HL-60/S4 treated with retinoic acid at 250 ng/mL for 4 days and 3 days (cell line): Measurements from ENCODE around the gene SMIM1.
"Not testable (repeated sequence)": the region's sequence is repeated elsewhere in the genome, so short reads cannot be mapped to it uniquely, and the experiment has no call there.

Experiments
- in situ Hi-C: fragments of 300-500 bp; cut with MboI; formaldehyde crosslinking; loops from 2 replicates; pipeline ENCODE4 v1.7.0; 2022; ENCODE audit warnings: low sequenced_read_pairs

The SMIM1 gene

DNA sequence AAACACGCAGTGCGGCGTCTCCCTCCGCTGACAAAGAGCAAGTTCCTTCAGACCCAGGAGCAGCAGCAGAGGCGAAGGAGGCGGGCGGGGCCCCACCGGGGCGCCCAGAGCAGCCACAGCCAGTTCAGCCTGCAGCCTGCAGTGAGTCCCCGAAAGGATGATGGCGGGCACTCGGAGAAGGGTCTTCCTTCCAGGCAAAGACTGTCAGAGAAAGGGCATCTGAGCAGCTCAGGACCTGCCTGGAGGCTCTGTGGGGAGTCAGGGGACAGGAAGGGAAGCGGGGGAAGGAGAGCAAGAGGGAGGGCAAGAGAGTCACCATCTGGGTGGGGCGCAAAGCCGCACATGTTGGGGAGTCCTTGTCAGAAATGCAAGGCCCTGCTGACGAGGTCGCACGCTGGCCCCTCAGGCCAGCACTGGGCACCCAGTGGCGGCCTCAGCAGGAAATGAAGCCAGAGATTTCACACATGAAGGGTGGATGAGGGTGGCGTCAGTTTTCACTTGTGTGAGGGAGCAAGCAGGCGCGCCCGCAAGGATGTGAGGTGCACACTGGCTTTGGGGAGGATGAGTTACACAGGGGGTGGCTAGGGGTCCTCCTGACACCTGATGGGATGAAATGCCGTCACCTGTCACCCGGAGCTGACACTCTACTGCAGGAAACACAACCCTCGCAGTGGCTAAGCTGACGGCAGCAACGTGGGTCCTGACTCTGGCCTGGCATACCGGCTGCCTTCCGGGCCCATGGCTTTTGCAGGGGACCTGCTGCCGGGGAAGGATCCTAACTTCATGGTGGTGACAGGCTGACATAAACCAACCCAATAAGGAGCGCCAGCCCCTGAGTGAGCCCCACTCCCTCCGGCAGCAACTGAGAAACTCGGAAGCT lies 17.1 kb downstream of the SMIM1 start:
- in situ Hi-C loops = no loop called here

DNA sequence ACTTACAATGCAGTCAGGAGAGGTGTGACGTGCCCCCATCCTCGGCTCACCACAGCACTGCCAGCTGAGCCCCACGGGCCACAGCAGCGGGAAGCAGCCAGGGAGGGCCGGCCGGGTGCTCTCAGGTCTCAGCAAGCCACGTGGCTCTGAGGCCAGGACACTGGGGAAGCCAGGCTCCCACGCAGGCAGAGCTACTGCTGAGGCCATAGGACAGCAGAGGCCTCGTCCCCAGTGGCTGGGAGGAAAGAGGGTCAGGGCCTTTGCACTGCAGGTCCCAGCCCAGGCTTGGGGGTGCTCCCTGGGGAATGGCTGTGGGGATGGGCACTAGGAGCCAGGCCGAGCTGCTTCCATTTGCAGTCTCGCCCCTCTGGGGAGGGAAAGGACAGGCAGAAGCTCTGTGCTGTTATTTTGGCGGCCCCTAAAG lies 18.0 kb downstream of the SMIM1 start:
- in situ Hi-C loops = no loop called here

DNA sequence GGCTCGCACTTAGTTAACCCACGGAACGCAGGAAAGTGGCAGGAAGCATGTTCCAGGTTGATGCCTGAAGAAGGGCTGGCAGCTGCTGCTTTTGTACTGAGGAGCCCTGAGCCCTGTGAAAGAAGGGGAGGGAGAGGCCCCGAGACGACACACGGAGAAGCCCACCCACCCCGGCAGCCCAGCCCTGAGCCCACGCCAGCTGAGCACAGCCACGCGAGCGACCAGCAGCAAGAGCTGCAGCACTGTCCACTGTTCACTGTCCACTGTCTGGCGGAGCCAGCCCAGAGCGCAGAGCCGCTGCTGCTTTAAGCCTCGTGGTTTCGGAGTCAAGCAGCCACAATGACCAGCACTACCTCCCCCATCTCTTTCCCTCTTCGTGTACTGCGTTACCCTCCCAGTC lies 18.4 kb downstream of the SMIM1 start:
- in situ Hi-C loops = no loop called here

DNA sequence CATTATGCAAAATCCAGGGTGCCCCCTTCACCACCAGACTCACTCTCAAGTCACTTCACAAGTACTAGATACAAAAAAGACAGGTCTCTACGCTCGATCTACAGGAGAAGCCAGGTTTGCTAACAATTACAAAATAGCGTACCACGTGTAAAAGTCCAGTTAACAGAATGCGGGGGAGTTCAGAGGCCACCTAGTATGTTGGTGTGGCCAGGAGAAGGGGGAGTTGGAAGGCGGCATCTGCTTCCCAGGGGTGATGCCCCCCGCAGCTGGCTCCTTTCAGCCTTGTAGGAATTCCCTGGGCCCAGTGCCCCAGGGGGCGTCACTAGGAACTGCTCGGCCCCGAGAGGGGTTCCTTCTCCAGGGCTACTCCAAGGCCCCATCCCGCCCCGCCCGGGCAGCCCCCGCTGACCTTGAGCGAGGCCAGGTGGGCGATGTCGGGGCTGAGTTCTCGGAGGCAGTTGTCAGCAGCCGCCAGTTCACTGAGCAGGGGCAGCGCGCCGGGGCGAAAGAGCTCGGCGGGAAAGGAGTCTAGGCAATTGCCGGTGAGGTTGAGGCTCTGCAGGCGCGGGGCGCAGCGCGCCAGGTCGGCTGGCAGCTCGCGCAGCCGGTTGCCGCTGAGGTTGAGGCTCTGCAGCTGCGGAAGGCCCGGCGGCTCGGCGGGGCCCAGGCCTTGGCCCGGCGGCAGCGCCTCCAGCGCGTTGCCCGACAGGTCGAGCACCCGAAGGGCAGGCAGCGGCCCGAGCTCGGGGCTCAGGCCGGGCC lies 23.1 kb downstream of the SMIM1 start:
- in situ Hi-C loops = no loop called here

DNA sequence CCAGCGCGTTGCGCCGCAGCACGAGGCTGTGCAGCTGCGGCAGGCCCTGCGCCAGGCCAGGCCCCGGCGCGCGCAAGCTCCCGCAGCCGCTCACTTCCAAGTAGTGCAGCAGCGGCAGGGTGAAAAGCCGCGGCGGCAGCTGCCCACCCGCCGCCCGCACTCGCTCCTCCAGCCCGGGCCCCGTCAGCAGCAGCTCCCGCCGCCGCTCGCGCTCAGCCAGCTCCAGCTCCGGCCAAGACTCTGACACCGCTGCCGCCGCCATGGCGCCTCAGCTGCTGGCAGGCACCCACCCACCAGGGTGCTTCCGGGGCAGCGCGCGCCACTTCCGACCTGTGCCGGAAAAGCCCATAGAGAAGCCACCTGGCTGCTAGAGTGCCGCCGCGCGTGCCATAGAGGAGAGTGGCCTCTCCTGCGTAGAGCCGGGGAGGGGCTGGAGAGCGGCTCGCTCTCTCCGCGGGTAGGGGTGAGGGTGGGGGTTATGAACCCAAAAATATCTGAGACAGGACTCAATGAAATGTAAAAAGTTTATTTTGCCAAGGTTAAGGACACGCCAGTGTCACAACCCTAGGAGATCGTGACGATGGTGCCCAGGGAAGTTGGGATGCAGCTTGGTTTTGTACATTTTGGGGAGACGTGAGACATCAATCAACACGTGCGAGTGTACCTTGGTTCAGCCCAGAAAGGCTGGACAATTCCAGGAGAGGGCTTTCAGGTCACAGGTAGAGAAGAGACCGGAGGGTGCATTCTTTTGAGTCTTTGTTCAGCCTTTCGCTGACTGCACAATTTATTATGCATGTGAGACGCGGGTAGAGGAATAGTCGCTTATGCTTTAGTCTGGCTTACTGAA lies 23.9 kb downstream of the SMIM1 start, which contains the start of gene LRRC47:
LRRC47 (minus strand) TSS at position 284 of the 847 bp plus-strand sequence; CDS start at position 262, 22 bp downstream.
- in situ Hi-C loops = no loop called here

DNA sequence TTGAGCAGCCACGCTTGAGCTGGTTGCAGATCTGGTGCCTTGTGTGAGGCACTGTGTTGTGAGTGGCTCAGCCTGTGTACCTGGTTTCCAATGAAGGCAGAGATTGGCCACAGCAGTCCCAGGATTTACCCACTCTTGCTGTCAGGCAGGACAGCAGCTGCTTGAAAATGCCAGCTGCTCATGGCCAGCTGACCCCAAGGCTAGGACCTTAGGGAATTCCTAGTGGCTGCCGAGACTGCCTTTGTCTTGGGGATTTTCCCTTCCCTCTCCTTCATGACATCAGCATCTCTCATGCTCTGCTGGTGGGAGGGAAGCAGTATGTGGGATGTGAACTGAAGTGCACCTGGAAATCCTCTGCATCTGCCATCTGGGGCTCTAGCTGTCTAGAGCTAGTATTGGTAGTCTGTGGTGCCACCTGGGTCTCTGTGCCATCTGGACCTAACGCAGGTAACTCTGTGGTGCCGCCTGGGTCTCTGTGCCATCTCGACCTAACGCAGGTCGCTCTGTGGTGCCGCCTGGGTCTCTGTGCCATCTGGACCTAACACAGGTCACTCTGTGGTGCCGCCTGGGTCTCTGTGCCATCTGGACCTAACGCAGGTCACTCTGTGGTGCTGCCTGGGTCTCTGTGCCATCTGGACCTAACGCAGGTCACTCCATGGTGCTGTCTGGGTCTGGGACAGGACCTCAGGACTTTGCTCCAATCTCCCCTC lies 27.6 kb downstream of the SMIM1 start:
- in situ Hi-C loops = no loop called here

DNA sequence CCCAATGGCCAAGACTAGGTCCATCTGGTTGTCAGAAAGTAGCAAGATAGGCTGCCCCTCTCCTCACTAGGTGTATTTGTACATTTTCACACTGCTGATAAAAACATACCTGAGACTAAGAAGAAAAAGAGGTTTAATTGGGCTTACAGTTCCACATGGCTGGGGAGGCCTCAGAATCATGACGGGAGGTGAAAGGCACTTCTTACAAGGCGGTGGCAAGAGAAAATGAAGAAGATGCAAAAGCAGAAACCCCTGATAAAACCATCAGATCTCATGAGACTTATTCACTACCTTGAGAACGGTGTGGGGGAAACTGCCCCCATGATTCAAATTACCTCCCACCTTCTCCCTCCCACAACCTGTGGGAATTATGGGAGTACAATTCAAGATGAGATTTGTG lies 28.2 kb downstream of the SMIM1 start:
- in situ Hi-C loops = not testable (repeated sequence)

DNA sequence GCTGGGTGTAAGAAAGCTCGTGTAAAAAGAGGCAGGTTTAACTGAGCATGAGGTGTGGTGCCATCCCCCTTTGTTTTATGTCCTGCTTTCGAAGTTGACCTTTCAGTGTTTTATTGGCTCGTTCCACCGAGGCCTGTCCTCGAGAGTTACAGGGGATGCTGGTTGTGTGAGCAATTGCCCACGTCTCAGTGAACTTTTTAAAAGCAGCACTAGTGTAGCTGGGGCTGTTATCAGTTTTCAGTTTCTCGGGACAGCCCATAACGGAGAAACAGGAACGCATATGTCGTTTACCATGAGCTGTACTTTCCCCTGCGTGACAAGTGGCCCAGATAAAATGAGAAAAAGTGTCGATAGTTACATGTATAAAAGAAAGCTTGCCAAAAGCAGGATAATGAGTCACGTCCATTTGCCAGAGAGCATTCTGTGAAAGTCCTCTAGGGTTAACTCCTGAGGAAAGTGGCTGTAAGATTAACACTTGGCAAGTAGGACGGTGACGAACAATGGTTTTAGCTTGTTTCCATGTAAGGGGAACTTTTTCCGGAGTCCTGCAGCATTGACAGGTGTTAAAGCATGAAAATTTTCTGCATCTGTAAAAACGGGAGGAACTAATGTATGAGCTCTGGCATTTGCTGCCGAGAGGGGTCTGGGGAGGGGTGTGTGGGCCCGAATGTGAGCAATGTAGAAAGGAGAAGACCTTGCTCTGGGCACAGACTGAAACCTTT lies 31.5 kb downstream of the SMIM1 start:
- in situ Hi-C loops = no loop called here

DNA sequence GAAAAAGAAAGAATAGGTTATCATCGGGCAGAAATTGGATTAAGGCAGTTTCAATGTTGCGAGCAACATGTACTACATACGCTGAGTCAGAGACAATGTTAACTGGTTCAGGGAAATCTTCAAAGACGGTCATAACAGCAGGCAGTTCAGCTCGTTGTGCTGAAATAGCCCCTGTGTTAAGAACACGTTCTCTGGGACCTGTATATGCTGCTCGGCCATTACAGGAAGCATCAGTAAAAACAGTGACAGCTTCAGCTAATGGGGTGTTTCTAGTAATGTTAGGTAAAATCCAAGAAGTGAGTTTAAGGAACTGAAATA lies 32.0 kb downstream of the SMIM1 start:
- in situ Hi-C loops = not testable (repeated sequence)

DNA sequence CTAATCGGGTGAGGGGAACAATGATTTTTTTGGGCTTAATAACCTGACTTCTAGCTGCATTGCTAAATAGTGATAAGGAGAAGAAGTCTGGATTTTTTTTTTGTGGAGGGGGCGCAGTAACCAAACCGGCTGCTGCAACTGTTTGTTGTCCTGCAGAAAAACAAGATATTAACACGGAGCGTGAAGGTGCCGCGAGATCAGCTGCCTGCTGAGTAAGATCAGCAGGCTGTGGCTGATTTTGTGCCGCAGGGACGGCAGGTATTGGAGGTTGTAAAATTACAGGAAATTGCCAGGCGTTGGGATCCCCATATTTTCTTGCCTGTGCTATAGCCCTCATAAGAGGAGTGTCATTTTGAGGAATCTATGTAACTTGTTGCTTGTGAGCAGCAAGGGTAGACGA lies 32.5 kb downstream of the SMIM1 start:
- in situ Hi-C loops = no loop called here

DNA sequence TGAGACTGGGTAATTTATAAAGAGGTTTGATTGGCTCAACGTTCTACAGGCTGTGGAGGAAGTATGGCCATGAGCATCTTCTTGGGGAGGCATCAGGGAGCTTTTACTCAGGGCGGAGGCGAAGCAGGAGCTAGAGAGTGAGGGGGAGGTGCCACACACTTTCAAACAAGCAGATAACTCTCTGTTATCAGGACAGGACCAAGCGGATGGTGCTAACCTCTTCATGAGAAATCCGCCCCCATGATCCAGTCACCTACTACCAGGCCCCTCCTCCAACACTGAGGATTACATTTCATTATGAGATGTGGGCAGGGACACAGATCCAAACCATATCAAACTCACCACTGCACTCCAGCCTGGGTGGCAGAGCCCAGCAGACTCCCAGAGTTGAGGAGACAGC lies 35.2 kb downstream of the SMIM1 start:
- in situ Hi-C loops = no loop called here

DNA sequence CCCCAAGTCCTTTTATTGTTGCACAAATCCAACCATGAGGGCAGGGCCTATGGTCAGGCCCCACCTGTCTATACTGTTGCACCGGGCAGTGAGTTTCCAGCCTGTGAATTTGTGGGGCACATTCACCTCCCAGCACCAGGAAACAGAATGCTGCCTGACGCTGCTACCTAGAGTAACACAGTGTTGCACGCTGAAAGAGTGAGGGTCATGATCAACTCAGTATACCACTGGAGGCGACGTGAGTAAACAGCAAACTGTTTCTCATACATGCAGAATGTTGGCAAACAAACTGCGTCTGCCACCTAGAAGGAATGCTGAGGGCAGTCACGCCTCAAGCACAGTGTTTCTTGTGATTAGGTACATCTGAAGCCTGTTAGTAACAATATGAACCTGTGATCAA lies 37.1 kb downstream of the SMIM1 start:
- in situ Hi-C loops = no loop called here

DNA sequence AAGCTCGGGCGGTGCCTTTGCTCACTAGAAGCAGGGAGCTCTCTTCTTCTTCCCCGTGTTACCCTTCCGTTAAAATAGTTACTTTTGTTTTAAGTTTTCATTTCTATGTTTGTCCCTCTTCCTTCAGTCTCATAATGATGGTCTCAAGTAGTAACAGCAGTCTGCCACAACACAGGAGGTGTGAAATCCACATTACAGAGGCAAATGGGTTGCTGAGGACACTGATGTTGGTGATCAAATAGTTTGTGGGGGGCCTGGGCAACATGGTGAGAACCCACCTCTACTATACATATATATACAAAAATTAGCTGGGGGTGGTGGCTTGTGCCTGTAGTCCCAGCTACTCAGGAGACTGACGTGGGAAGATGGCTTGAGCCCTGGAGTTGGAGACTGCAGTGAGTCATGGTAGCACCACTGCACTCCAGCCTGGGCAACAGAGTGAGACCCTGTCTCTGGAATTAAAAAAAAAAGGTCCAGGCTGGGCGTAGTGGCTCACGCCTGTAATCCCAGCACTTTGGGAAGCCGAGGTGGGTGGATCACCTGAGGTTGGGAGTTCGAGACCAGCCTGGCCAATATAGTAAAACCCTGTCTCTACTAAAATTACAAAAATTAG lies 37.7 kb downstream of the SMIM1 start:
- in situ Hi-C loops = not testable (repeated sequence)

DNA sequence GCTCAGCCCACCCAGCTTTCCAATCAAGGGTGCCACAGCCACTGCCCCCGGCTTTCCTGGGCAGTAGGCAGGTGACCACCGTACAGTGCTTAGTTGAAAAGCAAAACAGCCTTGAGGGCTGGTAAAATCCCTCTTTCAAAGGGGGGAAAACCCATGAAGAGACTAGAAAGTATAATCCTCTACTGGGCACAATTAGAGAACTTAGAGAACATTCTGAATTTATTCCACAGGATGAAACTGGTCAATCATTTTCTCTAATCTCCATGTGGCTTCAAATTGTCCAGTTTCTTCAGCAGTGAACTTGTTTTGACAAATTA lies 39.0 kb downstream of the SMIM1 start:
- in situ Hi-C loops = no loop called here

DNA sequence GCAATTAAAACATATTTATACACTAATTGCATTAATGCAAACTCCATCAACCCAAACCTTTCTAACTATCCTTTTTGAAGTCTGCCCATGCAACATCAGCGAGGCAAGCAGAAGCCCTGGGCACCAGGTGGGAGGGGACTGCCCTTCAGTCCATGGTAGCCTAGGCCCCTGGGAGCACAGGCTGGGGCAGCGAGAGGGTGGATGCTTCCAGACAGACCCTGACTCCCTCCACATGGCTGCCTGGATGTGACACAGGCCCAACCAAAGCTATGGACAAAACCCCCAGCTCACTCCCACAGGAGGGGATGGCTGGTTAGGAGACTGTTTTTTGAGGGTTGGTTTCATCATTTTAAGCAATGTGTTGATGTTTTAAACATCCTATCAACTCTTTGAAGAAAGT lies 41.5 kb downstream of the SMIM1 start:
- in situ Hi-C loops = no loop called here

DNA sequence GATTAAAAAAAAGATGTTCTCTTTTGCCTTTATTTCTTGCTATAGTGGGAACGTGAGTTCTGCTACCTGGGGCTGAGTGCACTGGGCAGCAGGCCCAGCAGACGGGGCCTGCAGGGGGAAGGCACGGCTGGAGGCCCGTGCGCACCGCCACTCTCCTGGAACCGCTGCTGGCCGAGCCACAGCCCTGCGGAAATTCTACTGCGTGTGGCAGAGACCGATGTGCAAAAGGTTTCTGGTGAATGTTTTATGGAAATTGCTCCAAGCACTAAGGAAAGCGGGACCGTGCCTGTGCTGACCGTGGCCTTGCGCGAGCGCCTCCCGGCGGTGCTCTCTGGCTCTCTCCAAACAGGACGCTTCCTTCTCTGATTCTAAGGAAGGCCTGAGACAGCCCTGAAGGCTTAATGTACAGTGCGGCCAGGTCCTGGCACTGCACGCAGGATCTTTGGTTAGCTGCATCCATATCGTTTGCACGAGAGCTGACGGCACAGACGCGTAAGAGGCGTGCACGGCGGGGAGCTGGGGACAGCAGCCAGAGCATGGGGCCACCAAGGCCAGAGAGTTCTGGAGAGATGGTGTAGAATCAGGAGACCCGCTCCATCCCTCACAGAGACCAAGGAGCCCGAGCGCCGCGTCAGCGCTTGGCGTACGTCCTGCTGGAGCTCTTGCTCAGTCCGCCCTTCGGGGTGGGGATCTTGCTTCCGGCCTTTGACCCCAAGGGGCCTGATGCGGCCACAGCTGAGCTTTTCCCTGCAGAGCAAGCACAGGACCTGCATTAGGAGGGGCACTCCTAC lies 42.4 kb downstream of the SMIM1 start:
- in situ Hi-C loops = no loop called here

DNA sequence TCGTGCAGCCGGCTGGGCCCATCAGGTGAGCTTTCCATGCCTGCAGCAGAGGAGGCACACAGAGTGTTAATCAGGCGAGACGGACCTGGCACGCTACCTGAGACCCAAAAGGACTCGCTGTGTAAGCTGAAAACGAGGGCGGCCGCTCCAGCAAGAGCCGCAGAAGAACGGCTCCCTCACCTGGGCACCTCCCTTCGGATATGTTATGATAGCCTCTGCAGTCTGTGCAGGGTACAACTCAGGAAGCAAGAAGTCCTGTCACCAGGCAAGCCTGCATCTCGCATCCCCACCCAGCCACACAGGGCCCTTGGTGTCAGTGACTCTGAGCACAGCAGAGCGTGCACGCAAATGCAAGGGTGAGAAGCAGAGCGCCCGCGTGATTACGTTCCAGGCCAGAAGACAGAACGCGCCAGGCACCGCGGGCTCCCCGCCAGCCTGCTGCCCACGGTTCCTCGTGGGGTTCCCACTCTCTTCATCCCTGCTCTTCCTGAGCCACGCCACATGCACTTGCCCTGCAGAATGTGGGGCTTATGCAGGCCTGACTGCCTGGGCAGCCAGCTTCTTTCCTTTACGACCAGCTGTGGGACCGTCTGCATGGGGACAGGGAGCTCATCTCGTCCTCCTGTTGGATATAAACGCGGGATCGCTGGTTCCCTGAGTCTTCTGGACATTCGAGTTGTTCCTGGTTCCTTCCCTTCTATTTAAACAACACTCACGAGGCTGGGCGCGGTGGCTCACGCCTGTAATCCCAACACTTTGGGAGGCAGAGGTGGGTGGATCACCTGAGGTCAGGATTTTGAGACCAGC lies 44.0 kb downstream of the SMIM1 start:
- in situ Hi-C loops = no loop called here

DNA sequence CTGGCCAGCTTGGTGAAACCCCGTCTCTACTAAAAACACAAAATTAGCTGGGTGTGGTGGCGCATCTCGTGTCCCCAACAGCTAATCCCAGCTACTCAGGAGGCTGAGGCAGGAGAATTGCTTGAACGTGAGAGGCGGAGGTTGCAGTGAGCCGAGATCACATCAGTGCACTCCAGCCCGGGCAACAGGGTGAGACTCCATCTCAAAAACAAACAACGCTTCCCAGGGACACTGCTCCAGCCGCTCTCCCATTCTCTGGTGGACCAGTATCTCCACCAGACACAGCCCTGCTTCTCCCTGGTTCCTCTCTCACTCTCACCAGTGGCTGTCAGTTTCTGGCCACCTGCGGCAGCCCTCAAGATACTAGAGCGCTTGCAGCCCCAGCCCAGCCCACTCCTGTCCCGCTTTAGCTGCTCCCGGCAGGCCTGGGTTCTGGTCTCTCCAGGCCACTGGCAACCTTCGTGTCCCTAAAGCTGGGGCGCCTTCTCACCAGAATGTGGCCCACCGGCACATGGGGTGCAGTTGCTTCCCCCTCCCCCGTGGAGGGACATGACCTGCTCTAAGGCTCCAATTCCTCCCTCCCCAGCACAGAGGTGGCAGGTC lies 44.7 kb downstream of the SMIM1 start:
- in situ Hi-C loops = no loop called here
